ENCODE data around the gene UTP20.

Gene UTP20

DNA sequence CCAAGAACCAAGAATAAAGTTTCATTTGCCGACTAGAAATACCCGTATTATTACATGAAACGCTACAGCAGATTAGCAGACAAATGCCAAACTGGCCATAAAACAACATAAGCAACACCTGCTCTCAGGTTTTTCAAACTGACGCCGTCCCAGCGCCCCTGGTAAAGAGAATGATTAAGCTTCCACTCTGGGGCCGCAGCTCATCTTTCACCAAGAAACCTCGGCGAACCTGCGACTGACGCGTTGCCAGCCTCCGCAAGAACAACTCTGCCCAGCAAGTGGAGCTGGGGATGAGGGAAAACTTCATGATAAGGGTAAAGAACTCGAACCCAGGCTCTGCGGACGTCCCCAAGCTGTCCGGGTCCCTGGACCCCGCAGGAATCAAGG is 127.1 kb downstream of the UTP20 start (continued):
- TF ChIP-seq, protein P1, sequence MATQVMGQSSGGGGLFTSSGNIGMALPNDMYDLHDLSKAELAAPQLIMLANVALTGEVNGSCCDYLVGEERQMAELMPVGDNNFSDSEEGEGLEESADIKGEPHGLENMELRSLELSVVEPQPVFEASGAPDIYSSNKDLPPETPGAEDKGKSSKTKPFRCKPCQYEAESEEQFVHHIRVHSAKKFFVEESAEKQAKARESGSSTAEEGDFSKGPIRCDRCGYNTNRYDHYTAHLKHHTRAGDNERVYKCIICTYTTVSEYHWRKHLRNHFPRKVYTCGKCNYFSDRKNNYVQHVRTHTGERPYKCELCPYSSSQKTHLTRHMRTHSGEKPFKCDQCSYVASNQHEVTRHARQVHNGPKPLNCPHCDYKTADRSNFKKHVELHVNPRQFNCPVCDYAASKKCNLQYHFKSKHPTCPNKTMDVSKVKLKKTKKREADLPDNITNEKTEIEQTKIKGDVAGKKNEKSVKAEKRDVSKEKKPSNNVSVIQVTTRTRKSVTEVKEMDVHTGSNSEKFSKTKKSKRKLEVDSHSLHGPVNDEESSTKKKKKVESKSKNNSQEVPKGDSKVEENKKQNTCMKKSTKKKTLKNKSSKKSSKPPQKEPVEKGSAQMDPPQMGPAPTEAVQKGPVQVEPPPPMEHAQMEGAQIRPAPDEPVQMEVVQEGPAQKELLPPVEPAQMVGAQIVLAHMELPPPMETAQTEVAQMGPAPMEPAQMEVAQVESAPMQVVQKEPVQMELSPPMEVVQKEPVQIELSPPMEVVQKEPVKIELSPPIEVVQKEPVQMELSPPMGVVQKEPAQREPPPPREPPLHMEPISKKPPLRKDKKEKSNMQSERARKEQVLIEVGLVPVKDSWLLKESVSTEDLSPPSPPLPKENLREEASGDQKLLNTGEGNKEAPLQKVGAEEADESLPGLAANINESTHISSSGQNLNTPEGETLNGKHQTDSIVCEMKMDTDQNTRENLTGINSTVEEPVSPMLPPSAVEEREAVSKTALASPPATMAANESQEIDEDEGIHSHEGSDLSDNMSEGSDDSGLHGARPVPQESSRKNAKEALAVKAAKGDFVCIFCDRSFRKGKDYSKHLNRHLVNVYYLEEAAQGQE (tag by site-specific recombination; IDR thresholded peaks at IDR 0.05) = no peak
- no peak for TF ChIP-seq ZNF707 (tag by site-specific recombination; IDR thresholded peaks at IDR 0.05)
- TF ChIP-seq KLF16 (tag by site-specific recombination; IDR thresholded peaks at IDR 0.05) = no peak
- no peak for TF ChIP-seq ZNF473 (tag by site-specific recombination; IDR thresholded peaks at IDR 0.05)
- no peak for TF ChIP-seq GLI2 (tag by site-specific recombination; IDR thresholded peaks at IDR 0.05; ENCODE audit: borderline replicate concordance, low read depth)

DNA sequence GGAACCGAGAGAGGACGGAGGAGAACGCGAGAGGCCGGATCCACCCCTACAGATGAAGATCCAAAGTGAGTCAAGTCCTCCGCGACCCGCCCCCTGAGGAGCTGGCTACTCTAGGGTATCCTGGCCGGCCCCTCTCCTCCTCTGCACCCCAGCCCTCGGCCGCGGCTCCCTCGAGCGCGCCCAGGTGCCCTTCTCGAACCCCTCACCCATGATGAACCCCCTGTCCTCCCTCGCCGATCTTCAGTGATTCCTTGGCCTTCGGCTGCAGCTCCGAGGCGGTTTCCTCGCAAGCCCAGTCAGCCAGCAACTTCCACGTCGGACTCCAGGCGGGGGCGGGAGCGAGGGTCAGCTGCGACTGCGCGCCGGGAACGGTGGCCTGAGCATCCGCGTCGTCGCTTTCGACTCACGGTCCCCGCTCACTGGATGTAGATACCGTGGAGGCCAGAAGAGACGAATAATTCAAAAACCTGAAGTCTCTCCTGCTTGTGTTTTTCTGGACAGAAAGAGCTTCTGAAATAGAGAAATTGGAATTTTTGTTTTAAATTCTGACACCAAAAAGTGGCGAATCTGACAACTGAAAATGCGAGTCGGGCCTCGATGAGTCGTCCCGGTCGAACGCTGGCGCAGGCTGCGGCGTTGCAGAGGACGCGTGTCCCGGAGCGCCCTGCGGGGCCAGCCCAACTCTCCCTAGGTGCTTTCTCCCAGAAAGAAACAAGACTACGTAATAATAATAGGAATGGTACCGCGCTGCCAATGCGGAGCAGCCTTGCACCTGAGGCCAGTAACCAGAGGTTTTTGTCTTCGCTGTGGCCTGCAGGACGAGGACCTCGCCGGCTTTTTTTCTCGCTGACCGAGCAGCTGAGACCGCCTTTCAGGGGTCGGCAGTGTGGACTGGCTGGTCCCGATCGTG is 127.8 kb downstream of the UTP20 start, which contains the start of gene ARL1:
Gene ARL1, minus strand, starts transcription at position 337 of the 910 bp plus-strand sequence. Its CDS starts 127 bp downstream, at position 210.
- H3K27ac ChIP-seq (ENCODE audit: extremely low read depth, low read depth, low read length) = peak within 1 kb of the TSS; percentile 89
- H3K4me1 ChIP-seq (ENCODE audit: control insufficient read depth, insufficient read depth, low read length) = no peaks in the 10 kb centered on the region; the same call in 1 of the 2 replicates
- H3K36me3 ChIP-seq (ENCODE audit: control insufficient read depth in 2 of 2, insufficient read depth in 1 of 2, low read length in 2 of 2) = peaks cover 0 to 6% of the 10 kb centered on the region in 2 experiments; a peak in 2 of 3 replicates
- peak within 1 kb of the TSS; percentile 67 for H3K4me3 ChIP-seq (ENCODE audit: low read depth, low read length)
- ChIA-PET CTCF (interaction anchor here (0.7 to 1.1 kb wide), 4 partner anchors 11 to 433 kb away, joined by 3 to 6 read pairs (median 3); no protein-coding TSS in a partner anchor), POLR2A (interaction anchor here (0.5 to 1.5 kb wide), 5 partner anchors 14 to 1141 kb away, joined by 3 to 4 read pairs (median 3); partner anchors contain the start of genes DEPDC4 and SCYL2)
- H3K9me3 ChIP-seq (ENCODE audit: control insufficient read depth, insufficient read depth, low read depth, low read length) = no peaks in the 10 kb centered on the region
- TF ChIP-seq, protein P2, sequence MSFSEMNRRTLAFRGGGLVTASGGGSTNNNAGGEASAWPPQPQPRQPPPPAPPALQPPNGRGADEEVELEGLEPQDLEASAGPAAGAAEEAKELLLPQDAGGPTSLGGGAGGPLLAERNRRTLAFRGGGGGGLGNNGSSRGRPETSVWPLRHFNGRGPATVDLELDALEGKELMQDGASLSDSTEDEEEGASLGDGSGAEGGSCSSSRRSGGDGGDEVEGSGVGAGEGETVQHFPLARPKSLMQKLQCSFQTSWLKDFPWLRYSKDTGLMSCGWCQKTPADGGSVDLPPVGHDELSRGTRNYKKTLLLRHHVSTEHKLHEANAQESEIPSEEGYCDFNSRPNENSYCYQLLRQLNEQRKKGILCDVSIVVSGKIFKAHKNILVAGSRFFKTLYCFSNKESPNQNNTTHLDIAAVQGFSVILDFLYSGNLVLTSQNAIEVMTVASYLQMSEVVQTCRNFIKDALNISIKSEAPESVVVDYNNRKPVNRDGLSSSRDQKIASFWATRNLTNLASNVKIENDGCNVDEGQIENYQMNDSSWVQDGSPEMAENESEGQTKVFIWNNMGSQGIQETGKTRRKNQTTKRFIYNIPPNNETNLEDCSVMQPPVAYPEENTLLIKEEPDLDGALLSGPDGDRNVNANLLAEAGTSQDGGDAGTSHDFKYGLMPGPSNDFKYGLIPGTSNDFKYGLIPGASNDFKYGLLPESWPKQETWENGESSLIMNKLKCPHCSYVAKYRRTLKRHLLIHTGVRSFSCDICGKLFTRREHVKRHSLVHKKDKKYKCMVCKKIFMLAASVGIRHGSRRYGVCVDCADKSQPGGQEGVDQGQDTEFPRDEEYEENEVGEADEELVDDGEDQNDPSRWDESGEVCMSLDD (tag by site-specific recombination; IDR thresholded peaks at IDR 0.05) = peak; percentile 36; the same call in 1 of the 2 replicates
- no peak for TF ChIP-seq ZNF174 (tag by site-specific recombination; IDR thresholded peaks at IDR 0.05)
- TF ChIP-seq ZNF223 (tag by site-specific recombination; IDR thresholded peaks at IDR 0.05) = 0 out of 2 replicates have a peak, but pooled peaks have one; percentile 28
- TF ChIP-seq, protein P3, sequence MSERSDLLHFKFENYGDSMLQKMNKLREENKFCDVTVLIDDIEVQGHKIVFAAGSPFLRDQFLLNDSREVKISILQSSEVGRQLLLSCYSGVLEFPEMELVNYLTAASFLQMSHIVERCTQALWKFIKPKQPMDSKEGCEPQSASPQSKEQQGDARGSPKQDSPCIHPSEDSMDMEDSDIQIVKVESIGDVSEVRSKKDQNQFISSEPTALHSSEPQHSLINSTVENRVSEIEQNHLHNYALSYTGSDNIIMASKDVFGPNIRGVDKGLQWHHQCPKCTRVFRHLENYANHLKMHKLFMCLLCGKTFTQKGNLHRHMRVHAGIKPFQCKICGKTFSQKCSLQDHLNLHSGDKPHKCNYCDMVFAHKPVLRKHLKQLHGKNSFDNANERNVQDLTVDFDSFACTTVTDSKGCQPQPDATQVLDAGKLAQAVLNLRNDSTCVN (tag by site-specific recombination; optimal IDR thresholded peaks at IDR 0.05) = peak; percentile 87
- TF ChIP-seq, protein P4, sequence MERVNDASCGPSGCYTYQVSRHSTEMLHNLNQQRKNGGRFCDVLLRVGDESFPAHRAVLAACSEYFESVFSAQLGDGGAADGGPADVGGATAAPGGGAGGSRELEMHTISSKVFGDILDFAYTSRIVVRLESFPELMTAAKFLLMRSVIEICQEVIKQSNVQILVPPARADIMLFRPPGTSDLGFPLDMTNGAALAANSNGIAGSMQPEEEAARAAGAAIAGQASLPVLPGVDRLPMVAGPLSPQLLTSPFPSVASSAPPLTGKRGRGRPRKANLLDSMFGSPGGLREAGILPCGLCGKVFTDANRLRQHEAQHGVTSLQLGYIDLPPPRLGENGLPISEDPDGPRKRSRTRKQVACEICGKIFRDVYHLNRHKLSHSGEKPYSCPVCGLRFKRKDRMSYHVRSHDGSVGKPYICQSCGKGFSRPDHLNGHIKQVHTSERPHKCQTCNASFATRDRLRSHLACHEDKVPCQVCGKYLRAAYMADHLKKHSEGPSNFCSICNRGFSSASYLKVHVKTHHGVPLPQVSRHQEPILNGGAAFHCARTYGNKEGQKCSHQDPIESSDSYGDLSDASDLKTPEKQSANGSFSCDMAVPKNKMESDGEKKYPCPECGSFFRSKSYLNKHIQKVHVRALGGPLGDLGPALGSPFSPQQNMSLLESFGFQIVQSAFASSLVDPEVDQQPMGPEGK (tag by site-specific recombination; IDR thresholded peaks at IDR 0.05) = peak; percentile 83
- TF ChIP-seq ZNF221 (tag by site-specific recombination; IDR thresholded peaks at IDR 0.05; ENCODE audit: borderline replicate concordance) = no peak
- 0 out of 2 replicates have a peak, but pooled peaks have one; percentile 37 for TF ChIP-seq PRDM1 (tag by site-specific recombination; IDR thresholded peaks at IDR 0.05)
- TF ChIP-seq, protein P5, sequence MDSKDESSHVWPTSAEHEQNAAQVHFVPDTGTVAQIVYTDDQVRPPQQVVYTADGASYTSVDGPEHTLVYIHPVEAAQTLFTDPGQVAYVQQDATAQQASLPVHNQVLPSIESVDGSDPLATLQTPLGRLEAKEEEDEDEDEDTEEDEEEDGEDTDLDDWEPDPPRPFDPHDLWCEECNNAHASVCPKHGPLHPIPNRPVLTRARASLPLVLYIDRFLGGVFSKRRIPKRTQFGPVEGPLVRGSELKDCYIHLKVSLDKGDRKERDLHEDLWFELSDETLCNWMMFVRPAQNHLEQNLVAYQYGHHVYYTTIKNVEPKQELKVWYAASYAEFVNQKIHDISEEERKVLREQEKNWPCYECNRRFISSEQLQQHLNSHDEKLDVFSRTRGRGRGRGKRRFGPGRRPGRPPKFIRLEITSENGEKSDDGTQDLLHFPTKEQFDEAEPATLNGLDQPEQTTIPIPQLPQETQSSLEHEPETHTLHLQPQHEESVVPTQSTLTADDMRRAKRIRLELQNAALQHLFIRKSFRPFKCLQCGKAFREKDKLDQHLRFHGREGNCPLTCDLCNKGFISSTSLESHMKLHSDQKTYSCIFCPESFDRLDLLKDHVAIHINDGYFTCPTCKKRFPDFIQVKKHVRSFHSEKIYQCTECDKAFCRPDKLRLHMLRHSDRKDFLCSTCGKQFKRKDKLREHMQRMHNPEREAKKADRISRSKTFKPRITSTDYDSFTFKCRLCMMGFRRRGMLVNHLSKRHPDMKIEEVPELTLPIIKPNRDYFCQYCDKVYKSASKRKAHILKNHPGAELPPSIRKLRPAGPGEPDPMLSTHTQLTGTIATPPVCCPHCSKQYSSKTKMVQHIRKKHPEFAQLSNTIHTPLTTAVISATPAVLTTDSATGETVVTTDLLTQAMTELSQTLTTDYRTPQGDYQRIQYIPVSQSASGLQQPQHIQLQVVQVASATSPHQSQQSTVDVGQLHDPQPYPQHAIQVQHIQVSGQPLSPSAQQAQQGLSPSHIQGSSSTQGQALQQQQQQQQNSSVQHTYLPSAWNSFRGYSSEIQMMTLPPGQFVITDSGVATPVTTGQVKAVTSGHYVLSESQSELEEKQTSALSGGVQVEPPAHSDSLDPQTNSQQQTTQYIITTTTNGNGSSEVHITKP (tag by site-specific recombination; IDR thresholded peaks at IDR 0.05) = peak; percentile 79
- no peak for TF ChIP-seq ZNF341 (tag by site-specific recombination; IDR thresholded peaks at IDR 0.05; ENCODE audit: low read depth)
- peak; percentile 75; the same call in 1 of the 2 replicates for TF ChIP-seq ZBTB48 (tag by site-specific recombination; IDR thresholded peaks at IDR 0.05)
- TF ChIP-seq ZXDB (tag by site-specific recombination; IDR thresholded peaks at IDR 0.05) = peak; percentile 91
- peak; percentile 62 for TF ChIP-seq ZNF600 (tag by site-specific recombination; IDR thresholded peaks at IDR 0.05)
- TF ChIP-seq ZNF24 (tag by site-specific recombination; IDR thresholded peaks at IDR 0.05) = peak; percentile 62; the same call in 1 of the 2 replicates
- TF ChIP-seq ZNF391 (tag by site-specific recombination; IDR thresholded peaks at IDR 0.05; ENCODE audit: borderline replicate concordance, low read depth) = peak; percentile 40; the same call in 1 of the 2 replicates
- no peak for TF ChIP-seq GLI2 (tag by site-specific recombination; IDR thresholded peaks at IDR 0.05; ENCODE audit: borderline replicate concordance, low read depth)

All from HEK293 (cell line).